HL-60/S4 (cell line): ENCODE results near the gene CES3.

Experiments used
- in situ Hi-C: fragments of 300-500 bp; cut with MboI; formaldehyde crosslinking; loops from 2 replicates; pipeline ENCODE4 v1.14.3; 2022; ENCODE audit warnings: low sequenced_read_pairs

Gene CES3

DNA sequence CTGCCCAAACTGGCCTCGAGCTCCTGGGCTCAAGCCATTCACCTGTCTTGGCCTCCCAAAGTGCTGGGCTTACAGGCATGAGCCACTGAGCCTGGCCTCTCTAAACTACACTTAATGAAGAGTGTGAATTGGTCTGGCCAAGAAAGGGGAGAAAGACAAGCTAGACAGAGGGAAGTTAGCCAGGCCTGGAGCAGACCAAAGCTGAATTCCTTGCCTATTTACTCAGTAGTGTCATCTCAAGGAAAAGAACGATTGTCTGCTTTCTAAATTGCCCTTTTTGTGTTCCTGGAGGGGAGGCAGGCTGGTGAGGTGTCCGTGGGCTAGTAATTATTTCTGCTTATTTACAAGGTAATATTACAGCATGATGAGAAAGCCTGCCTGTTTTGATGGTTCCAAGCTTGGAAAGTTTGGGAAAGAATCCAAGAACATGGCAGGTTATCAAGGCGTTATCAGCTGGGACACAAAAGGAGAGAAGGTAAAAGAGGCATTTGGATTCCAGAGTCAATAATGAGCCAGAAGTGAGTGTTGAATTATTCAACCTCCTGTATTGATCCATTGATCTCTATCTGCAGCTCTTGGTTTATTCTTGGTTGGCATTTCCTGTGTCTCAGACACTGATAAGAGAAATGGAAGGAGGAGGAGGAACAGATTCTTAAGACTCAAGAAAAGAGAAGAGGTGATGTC lies 61.6 kb downstream of the CES3 start:
- in situ Hi-C loops = no loop called here

DNA sequence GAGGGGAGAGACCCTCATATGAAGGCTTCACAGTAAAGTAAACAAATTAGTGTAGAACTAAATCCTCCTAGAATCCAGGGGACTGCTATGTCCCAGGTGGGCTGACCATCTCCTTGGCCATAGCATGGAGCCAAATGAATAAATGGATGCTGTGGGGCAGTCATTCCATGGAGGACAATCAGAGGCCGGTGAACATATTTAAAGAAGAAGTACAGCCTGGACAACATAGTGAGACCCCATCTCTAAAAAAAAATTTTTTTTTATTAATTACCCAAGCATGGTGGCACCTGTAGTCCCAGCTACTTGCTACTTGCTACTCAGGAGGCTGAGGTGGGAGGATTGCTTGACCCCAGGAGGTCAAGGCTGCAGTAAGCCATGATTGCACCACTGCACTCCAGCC lies 62.6 kb downstream of the CES3 start:
- in situ Hi-C loops = no loop called here
